HEK293 (cell line): ENCODE results near the gene AIFM1.

ENCODE experiments used
- GFI1B ChIP-seq: fragments of 450-650 bp; formaldehyde crosslinking; IDR thresholded peaks from 2 replicates; pipeline ENCODE4 v1.5.1; 2016; ENCODE audit warnings: missing biosample characterization, missing genetic modification characterization
- MEIS1 ChIP-seq: sonication (generic); formaldehyde crosslinking; IDR thresholded peaks from 2 replicates; pipeline ENCODE4 v1.8.1; 2022; ENCODE audit warnings: missing genetic modification reagents, mild to moderate bottlenecking, borderline replicate concordance
- MYNN ChIP-seq: fragments of 450-650 bp; formaldehyde crosslinking; IDR thresholded peaks from 2 replicates; pipeline ENCODE4 v1.5.1; 2016; ENCODE audit warnings: missing biosample characterization, missing genetic modification characterization, borderline replicate concordance
- MZF1 ChIP-seq: fragments of 450-650 bp; formaldehyde crosslinking; IDR thresholded peaks from 2 replicates; pipeline ENCODE4 v1.5.1; 2017; ENCODE audit warnings: missing biosample characterization, missing genetic modification characterization, borderline replicate concordance
- SP7 ChIP-seq: fragments of 450-650 bp; formaldehyde crosslinking; IDR thresholded peaks from 2 replicates; pipeline ENCODE4 v1.5.1; 2016; ENCODE audit warnings: missing biosample characterization, missing genetic modification characterization
- YY2 ChIP-seq: fragments of 450-650 bp; formaldehyde crosslinking; IDR thresholded peaks from 2 replicates; pipeline ENCODE4 v1.5.1; 2016; ENCODE audit warnings: missing biosample characterization, missing genetic modification characterization
- ZBTB10 ChIP-seq: fragments of 450-650 bp; formaldehyde crosslinking; IDR thresholded peaks from 2 replicates; pipeline ENCODE4 v1.5.1; 2016; ENCODE audit warnings: missing biosample characterization, missing genetic modification characterization
- ZBTB48 ChIP-seq: fragments of 450-650 bp; formaldehyde crosslinking; IDR thresholded peaks from 2 replicates; pipeline ENCODE4 v1.5.1; 2016; ENCODE audit warnings: missing biosample characterization, missing genetic modification characterization
- ZBTB8A ChIP-seq: fragments of 450-650 bp; formaldehyde crosslinking; IDR thresholded peaks from 2 replicates; pipeline ENCODE4 v1.5.1; 2016; ENCODE audit warnings: missing biosample characterization, missing genetic modification characterization
- ZFHX2 ChIP-seq: fragments of 450-650 bp; formaldehyde crosslinking; conservative IDR thresholded peaks from 2 replicates; pipeline ENCODE4 v1.5.1; 2016; ENCODE audit warnings: missing biosample characterization, missing genetic modification characterization
- ZNF121 ChIP-seq: fragments of 450-650 bp; formaldehyde crosslinking; IDR thresholded peaks from 2 replicates; pipeline ENCODE4 v1.5.1; 2016; ENCODE audit warnings: missing biosample characterization, missing genetic modification characterization
- ZNF138 ChIP-seq: fragments of 450-650 bp; formaldehyde crosslinking; IDR thresholded peaks from 2 replicates; pipeline ENCODE4 v1.5.1; 2016; ENCODE audit warnings: missing biosample characterization, missing genetic modification characterization, borderline replicate concordance
- ZNF19 ChIP-seq: fragments of 450-650 bp; formaldehyde crosslinking; IDR thresholded peaks from 2 replicates; pipeline ENCODE4; 2016; ENCODE audit warnings: missing biosample characterization, missing genetic modification characterization, low read depth
- ZNF239 ChIP-seq: fragments of 450-650 bp; formaldehyde crosslinking; IDR thresholded peaks from 2 replicates; pipeline ENCODE4 v1.5.1; 2016; ENCODE audit warnings: missing biosample characterization, missing genetic modification characterization
- ZNF266 ChIP-seq: fragments of 450-650 bp; formaldehyde crosslinking; IDR thresholded peaks from 2 replicates; pipeline ENCODE4 v1.5.1; 2016; ENCODE audit warnings: missing biosample characterization, missing genetic modification characterization, low read depth
- ZNF311 ChIP-seq: fragments of 450-650 bp; formaldehyde crosslinking; IDR thresholded peaks from 2 replicates; pipeline ENCODE4 v1.5.1; 2017; ENCODE audit warnings: missing biosample characterization, missing genetic modification characterization, borderline replicate concordance
- ZNF335 ChIP-seq: fragments of 450-650 bp; formaldehyde crosslinking; conservative IDR thresholded peaks from 2 replicates; pipeline ENCODE4 v1.5.1; 2016; ENCODE audit warnings: missing biosample characterization, missing genetic modification characterization
- ZNF362 ChIP-seq: fragments of 450-650 bp; formaldehyde crosslinking; IDR thresholded peaks from 2 replicates; pipeline ENCODE4 v1.5.1; 2016; ENCODE audit warnings: missing biosample characterization, missing genetic modification characterization
- ZNF391 ChIP-seq: fragments of 450-650 bp; formaldehyde crosslinking; IDR thresholded peaks from 2 replicates; pipeline ENCODE4 v1.5.1; 2016; ENCODE audit warnings: low read depth, missing biosample characterization, missing genetic modification characterization, borderline replicate concordance
- ZNF473 ChIP-seq: fragments of 450-650 bp; formaldehyde crosslinking; IDR thresholded peaks from 2 replicates; pipeline ENCODE4 v1.5.1; 2017; ENCODE audit warnings: missing biosample characterization, missing genetic modification characterization
- ZNF610 ChIP-seq: fragments of 450-650 bp; formaldehyde crosslinking; IDR thresholded peaks from 2 replicates; pipeline ENCODE4 v1.5.1; 2016; ENCODE audit warnings: missing biosample characterization, missing genetic modification characterization, borderline replicate concordance
- ZNF664 ChIP-seq: fragments of 450-650 bp; formaldehyde crosslinking; IDR thresholded peaks from 2 replicates; pipeline ENCODE4 v1.5.1; 2016; ENCODE audit warnings: missing biosample characterization, missing genetic modification characterization
- ZNF747 ChIP-seq: fragments of 450-650 bp; formaldehyde crosslinking; IDR thresholded peaks from 2 replicates; pipeline ENCODE4 v1.5.1; 2016; ENCODE audit warnings: missing biosample characterization, missing genetic modification characterization
- ZNF830 ChIP-seq: fragments of 450-650 bp; IDR thresholded peaks from 2 replicates; pipeline ENCODE4 v1.5.0; 2018; ENCODE audit warnings: missing biosample characterization, missing genetic modification characterization, low read depth, mild to moderate bottlenecking, moderate library complexity
- ZXDB ChIP-seq: fragments of 450-650 bp; formaldehyde crosslinking; IDR thresholded peaks from 2 replicates; pipeline ENCODE4 v1.5.1; 2016; ENCODE audit warnings: missing biosample characterization, missing genetic modification characterization
- TF ChIP-seq, protein P1 (sequence below): fragments of 450-650 bp; formaldehyde crosslinking; IDR thresholded peaks from 2 replicates; pipeline ENCODE4 v1.5.1; 2016; ENCODE audit warnings: missing biosample characterization, missing genetic modification characterization, borderline replicate concordance
- TF ChIP-seq, protein P2 (sequence below): fragments of 450-650 bp; formaldehyde crosslinking; IDR thresholded peaks from 2 replicates; pipeline ENCODE4 v1.5.1; 2017; ENCODE audit warnings: missing biosample characterization, missing genetic modification characterization

AIFM1 gene

GRCh38 chrX:130165703-130166502 lies at the start of gene AIFM1 (continued):
- TF ChIP-seq MYNN (tag by site-specific recombination) (peak; percentile 41; the same call in 1 of the 2 replicates), ZNF335 (peak; percentile 73), ZNF610 (tag by site-specific recombination) (0 out of 2 replicates have a peak, but pooled peaks have one; percentile 70), ZNF664 (tag by site-specific recombination) (no peak), ZNF138 (tag by site-specific recombination) (no peak), ZNF473 (no peak), MZF1 (tag by site-specific recombination) (no peak), ZNF266 (tag by site-specific recombination) (no peak), SP7 (tag by site-specific recombination) (peak; percentile 86), ZXDB (tag by site-specific recombination) (peak; percentile 88), ZNF830 (tag by site-specific recombination) (no peak), ZNF121 (tag by site-specific recombination) (0 out of 2 replicates have a peak, but pooled peaks have one; percentile 12), ZNF747 (tag by site-specific recombination) (no peak), ZNF311 (tag by site-specific recombination) (no peak), GFI1B (tag by site-specific recombination) (no peak), MEIS1 (CRISPR knock-in tag) (no peak), ZBTB10 (tag by site-specific recombination) (no peak), ZNF239 (no peak), ZNF362 (tag by site-specific recombination) (no peak), ZNF19 (tag by site-specific recombination) (no peak), ZFHX2 (tag by site-specific recombination) (no peak), ZBTB48 (tag by site-specific recombination) (no peak), ZNF391 (tag by site-specific recombination) (peak; percentile 69), ZBTB8A (tag by site-specific recombination) (peak; percentile 2), YY2 (tag by site-specific recombination) (no peak)
- TF ChIP-seq, protein P1, sequence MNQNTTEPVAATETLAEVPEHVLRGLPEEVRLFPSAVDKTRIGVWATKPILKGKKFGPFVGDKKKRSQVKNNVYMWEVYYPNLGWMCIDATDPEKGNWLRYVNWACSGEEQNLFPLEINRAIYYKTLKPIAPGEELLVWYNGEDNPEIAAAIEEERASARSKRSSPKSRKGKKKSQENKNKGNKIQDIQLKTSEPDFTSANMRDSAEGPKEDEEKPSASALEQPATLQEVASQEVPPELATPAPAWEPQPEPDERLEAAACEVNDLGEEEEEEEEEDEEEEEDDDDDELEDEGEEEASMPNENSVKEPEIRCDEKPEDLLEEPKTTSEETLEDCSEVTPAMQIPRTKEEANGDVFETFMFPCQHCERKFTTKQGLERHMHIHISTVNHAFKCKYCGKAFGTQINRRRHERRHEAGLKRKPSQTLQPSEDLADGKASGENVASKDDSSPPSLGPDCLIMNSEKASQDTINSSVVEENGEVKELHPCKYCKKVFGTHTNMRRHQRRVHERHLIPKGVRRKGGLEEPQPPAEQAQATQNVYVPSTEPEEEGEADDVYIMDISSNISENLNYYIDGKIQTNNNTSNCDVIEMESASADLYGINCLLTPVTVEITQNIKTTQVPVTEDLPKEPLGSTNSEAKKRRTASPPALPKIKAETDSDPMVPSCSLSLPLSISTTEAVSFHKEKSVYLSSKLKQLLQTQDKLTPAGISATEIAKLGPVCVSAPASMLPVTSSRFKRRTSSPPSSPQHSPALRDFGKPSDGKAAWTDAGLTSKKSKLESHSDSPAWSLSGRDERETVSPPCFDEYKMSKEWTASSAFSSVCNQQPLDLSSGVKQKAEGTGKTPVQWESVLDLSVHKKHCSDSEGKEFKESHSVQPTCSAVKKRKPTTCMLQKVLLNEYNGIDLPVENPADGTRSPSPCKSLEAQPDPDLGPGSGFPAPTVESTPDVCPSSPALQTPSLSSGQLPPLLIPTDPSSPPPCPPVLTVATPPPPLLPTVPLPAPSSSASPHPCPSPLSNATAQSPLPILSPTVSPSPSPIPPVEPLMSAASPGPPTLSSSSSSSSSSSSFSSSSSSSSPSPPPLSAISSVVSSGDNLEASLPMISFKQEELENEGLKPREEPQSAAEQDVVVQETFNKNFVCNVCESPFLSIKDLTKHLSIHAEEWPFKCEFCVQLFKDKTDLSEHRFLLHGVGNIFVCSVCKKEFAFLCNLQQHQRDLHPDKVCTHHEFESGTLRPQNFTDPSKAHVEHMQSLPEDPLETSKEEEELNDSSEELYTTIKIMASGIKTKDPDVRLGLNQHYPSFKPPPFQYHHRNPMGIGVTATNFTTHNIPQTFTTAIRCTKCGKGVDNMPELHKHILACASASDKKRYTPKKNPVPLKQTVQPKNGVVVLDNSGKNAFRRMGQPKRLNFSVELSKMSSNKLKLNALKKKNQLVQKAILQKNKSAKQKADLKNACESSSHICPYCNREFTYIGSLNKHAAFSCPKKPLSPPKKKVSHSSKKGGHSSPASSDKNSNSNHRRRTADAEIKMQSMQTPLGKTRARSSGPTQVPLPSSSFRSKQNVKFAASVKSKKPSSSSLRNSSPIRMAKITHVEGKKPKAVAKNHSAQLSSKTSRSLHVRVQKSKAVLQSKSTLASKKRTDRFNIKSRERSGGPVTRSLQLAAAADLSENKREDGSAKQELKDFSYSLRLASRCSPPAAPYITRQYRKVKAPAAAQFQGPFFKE (tag by site-specific recombination), result no peak
- TF ChIP-seq, protein P2, sequence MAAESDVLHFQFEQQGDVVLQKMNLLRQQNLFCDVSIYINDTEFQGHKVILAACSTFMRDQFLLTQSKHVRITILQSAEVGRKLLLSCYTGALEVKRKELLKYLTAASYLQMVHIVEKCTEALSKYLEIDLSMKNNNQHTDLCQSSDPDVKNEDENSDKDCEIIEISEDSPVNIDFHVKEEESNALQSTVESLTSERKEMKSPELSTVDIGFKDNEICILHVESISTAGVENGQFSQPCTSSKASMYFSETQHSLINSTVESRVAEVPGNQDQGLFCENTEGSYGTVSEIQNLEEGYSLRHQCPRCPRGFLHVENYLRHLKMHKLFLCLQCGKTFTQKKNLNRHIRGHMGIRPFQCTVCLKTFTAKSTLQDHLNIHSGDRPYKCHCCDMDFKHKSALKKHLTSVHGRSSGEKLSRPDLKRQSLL (tag by site-specific recombination), result peak; percentile 93
